Breast epithelium (tissue), 4 donors: ENCODE data around the gene HIP1R. TPM values are rescaled to one million over a fixed set of nuclear protein-coding genes. Genes with fewer than 3 reads are reported as not detected.

Source experiments
- DNase-seq, 2 donors: peaks; one replicate each; pipeline ENCODE4 v3.0.0-alpha.2; 2019; ENCODE audit warnings: low spot score in 2 of 2
- H3K27ac ChIP-seq, 2 donors: fragments of 200-600 bp; sonication (generic) in 1 of 2; one replicate each; pipeline ENCODE4 v1.5.1; 2016 to 2019; ENCODE audit warnings: mild to moderate bottlenecking in 1 of 2
- H3K27me3 ChIP-seq, 2 donors: fragments of 200-600 bp; sonication (generic) in 1 of 2; one replicate each; pipeline versions ENCODE4 v1.5.1 to v1.6.0; 2017 to 2019; ENCODE audit warnings: control low read depth in 1 of 2, mild to moderate bottlenecking in 1 of 2
- H3K36me3 ChIP-seq: fragments of 200-600 bp; one replicate; pipeline ENCODE4 v1.5.1; 2019
- H3K4me1 ChIP-seq, 2 donors: fragments of 200-600 bp; sonication (generic); one replicate each; pipeline ENCODE4 v1.5.1; 2016 to 2019; ENCODE audit warnings: control low read depth in 1 of 2
- H3K4me3 ChIP-seq, 3 donors: fragments of 200-600 bp; sonication (generic); 1 replicate in 2 of 3; 2 replicates in 1 of 3; pipeline ENCODE4 v1.5.1; 2016 to 2019; ENCODE audit warnings: mild to moderate bottlenecking in 3 of 3, moderate library complexity in 2 of 3
- H3K9me3 ChIP-seq, 2 donors: fragments of 200-600 bp; sonication (generic) in 1 of 2; one replicate each; pipeline ENCODE4 v1.5.1; 2016 to 2019; ENCODE audit warnings: control low read depth in 1 of 2
- POLR2A ChIP-seq: fragments of 450-650 bp; IDR thresholded peaks from one replicate; pipeline ENCODE4 v1.6.1; 2016; ENCODE audit warnings: antibody characterized with exemption, mild to moderate bottlenecking, moderate library complexity
- POLR2AphosphoS5 ChIP-seq, 3 donors: sonication (generic); formaldehyde crosslinking; IDR thresholded peaks; one replicate each; pipeline ENCODE4 v1.6.1; 2017; ENCODE audit warnings: antibody characterized with exemption in 3 of 3
- intact Hi-C: fragments of 100-400 bp; cut with DNase I; formaldehyde crosslinking; loops from one replicate; pipeline ENCODE4 v1.15.1; 2023; ENCODE audit warnings: low total_unique reads
- total RNA-seq, 3 donors: library from RNA; depleted of rRNA; stranded (reverse); fragments of >200 nt; gene quantifications; one replicate each; pipeline ENCODE4 v1.1.0, GENCODE V29; 2016
- TF ChIP-seq, protein P1 (sequence below), 3 donors: fragments of 450-650 bp; IDR thresholded peaks; one replicate each; pipeline ENCODE4 v1.5.1; 2016 to 2017; ENCODE audit warnings: antibody characterized with exemption in 3 of 3, mild to moderate bottlenecking in 3 of 3, moderate library complexity in 3 of 3

Gene HIP1R
- total RNA-seq, 3 donors from 2014 or later, result 17.8 to 83.3 (median 49.5) TPM

DNA sequence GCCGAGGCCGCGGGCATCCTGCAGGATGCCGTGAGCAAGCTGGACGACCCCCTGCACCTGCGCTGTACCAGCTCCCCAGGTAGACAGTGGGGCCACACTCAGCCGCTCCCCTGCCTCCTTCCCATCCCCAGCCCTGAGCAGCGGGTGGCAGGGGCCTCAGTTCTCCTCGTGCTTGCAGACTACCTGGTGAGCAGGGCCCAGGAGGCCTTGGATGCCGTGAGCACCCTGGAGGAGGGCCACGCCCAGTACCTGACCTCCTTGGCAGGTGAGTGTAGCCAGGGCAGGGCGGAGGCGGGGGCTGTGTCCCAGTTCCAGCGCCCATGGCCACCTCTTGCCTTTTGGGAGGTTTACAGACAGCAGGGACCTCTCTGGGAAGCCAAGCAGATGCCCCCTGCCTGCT is 22.9 kb downstream of the HIP1R start:
- Histone ChIP-seq H3K4me1 (peaks cover 3 to 23% of the 10 kb centered on the region in 2 donors), H3K4me3 (no peak overlapping the region), H3K9me3 (no peaks in the 10 kb centered on the region), H3K36me3 (no peaks in the 10 kb centered on the region), H3K27me3 (no peaks in the 10 kb centered on the region), H3K27ac (no peak overlapping the region)
- DNase-seq, result no peak
- TF ChIP-seq POLR2A (no peak), POLR2AphosphoS5 (IDR thresholded peaks at IDR 0.05) (no peak)
- TF ChIP-seq, protein P1, sequence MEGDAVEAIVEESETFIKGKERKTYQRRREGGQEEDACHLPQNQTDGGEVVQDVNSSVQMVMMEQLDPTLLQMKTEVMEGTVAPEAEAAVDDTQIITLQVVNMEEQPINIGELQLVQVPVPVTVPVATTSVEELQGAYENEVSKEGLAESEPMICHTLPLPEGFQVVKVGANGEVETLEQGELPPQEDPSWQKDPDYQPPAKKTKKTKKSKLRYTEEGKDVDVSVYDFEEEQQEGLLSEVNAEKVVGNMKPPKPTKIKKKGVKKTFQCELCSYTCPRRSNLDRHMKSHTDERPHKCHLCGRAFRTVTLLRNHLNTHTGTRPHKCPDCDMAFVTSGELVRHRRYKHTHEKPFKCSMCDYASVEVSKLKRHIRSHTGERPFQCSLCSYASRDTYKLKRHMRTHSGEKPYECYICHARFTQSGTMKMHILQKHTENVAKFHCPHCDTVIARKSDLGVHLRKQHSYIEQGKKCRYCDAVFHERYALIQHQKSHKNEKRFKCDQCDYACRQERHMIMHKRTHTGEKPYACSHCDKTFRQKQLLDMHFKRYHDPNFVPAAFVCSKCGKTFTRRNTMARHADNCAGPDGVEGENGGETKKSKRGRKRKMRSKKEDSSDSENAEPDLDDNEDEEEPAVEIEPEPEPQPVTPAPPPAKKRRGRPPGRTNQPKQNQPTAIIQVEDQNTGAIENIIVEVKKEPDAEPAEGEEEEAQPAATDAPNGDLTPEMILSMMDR (IDR thresholded peaks at IDR 0.05), result no peak
- intact Hi-C loops, result no loop called here

DNA sequence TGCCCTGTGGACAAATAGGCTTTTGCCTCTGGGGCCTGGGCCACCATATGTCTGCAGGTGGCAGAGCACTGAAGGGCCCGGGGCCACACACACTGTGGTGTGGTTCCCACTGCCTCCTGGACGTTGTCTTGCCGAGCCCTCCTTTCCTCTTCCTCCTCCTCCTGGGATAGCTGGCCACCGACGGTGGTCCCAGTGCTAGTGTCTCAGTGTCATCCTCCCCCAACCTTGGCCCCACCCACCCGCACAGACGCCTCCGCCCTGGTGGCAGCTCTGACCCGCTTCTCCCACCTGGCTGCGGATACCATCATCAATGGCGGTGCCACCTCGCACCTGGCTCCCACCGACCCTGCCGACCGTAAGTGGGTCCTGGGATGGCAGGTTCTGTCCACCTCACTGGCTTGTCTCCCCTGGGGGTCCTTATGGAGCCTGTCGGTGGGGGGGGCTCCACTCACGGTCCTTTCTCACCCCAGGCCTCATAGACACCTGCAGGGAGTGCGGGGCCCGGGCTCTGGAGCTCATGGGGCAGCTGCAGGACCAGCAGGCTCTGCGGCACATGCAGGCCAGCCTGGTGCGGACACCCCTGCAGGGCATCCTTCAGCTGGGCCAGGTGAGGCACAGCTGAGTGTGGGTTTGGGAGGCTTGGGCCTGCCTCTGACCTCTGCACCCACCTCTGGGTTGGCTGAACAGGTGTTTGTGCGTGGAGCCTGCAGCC is 23.5 kb downstream of the HIP1R start:
- no peak overlapping the region for H3K27ac ChIP-seq
- H3K4me1 ChIP-seq, result peaks cover 4 to 29% of the 10 kb centered on the region in 2 donors
- no peaks in the 10 kb centered on the region for H3K27me3 ChIP-seq
- DNase-seq, result no peak
- no peaks in the 10 kb centered on the region for H3K36me3 ChIP-seq
- no peak overlapping the region for H3K4me3 ChIP-seq
- intact Hi-C loops, result no loop called here
- no peaks in the 10 kb centered on the region for H3K9me3 ChIP-seq
- TF ChIP-seq POLR2AphosphoS5 (IDR thresholded peaks at IDR 0.05), result no peak
- no peak for TF ChIP-seq POLR2A
- TF ChIP-seq, protein P1 (IDR thresholded peaks at IDR 0.05), result no peak

DNA sequence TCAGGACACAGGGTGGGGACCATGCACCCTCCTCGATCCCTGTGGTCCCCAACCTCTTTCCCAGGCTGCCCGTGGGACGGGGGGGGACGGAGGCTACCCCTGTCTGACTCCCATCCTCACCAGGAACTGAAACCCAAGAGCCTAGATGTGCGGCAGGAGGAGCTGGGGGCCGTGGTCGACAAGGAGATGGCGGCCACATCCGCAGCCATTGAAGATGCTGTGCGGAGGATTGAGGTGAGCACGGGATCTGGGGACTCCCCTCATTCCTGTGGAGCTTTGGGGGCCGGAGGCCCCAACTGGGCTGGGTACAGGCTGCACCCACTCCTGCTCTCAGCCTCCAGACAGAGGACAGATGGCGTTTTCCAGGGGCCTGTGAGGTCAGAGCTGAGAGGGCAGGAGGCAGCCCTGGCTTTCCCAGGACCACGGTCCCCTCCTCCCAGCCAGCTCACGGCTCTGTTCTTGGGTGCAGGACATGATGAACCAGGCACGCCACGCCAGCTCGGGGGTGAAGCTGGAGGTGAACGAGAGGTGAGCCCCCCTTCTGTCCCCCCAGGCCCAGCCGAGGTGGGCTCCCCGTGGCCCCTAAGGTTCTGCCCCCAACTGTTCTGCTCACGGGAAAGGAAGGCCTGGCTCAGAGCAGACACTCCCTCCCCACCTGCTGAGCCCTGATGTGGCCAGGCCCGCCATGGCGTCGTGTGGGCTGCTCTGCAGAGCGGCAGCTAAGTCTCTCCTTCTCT is 24.2 kb downstream of the HIP1R start:
- intact Hi-C loops, result loop anchor here (5.0 kb wide), 1 partner anchor 88 kb away; no protein-coding TSS in a partner anchor
- DNase-seq, result no peak
- TF ChIP-seq POLR2A (no peak), POLR2AphosphoS5 (IDR thresholded peaks at IDR 0.05) (no peak)
- TF ChIP-seq, protein P1 (IDR thresholded peaks at IDR 0.05), result no peak
- Histone ChIP-seq H3K4me1 (peaks cover 4 to 29% of the 10 kb centered on the region in 2 donors), H3K27ac (peak overlapping the region in 1 of 2 donors; percentile 84), H3K4me3 (no peak overlapping the region), H3K9me3 (no peaks in the 10 kb centered on the region), H3K36me3 (no peaks in the 10 kb centered on the region), H3K27me3 (no peaks in the 10 kb centered on the region)

- peak; percentile 23 to 67 (median 62) for TF ChIP-seq POLR2AphosphoS5 (IDR thresholded peaks at IDR 0.05)
- TF ChIP-seq, protein P1 (IDR thresholded peaks at IDR 0.05), result peak; percentile 96 to 99 (median 98)
- no peak for TF ChIP-seq POLR2A
- Histone ChIP-seq H3K4me3 (no peak overlapping the region), H3K27me3 (no peaks in the 10 kb centered on the region), H3K4me1 (peaks cover 4 to 29% of the 10 kb centered on the region in 2 donors), H3K27ac (peak overlapping the region; percentile 84 to 92), H3K36me3 (no peaks in the 10 kb centered on the region), H3K9me3 (no peaks in the 10 kb centered on the region)
- intact Hi-C loops, result loop anchor here (5.0 kb wide), 1 partner anchor 87 kb away; no protein-coding TSS in a partner anchor
- DNase-seq, result peak; percentile 80 to 92
These were observed 25.0 kb downstream of the HIP1R start for GRCh38 chr12:122860040-122860853.
